RPMI7951 (cell line): ENCODE results near the gene ZSCAN22. TPM values are rescaled to one million over a fixed set of nuclear protein-coding genes. Genes with fewer than 3 reads are reported as not detected.

Experiments
- DNase-seq: peaks from one replicate; pipeline ENCODE4 v3.0.0-alpha.2; 2012; ENCODE audit warnings: low read depth
- total RNA-seq: library from RNA; depleted of rRNA; stranded (reverse); fragments of >200 nt; shearing (Covaris generic); gene quantifications from 2 replicates; pipeline ENCODE4 v1.2.3, GENCODE V29; 2014

Gene ZSCAN22
- total RNA-seq, 1 experiment from 2014 or later, result 4.1 TPM

- DNase-seq, result no peak
Observed at GRCh38 chr19:58351558-58351878, 24.7 kb downstream of the ZSCAN22 start.

- no peak for DNase-seq
Observed at GRCh38 chr19:58351990-58352755, 25.4 kb downstream of the ZSCAN22 start.

GRCh38 chr19:58352760-58353671, 26.2 kb downstream of the ZSCAN22 start, which contains the start of gene A1BG:
A1BG (minus strand) TSS chr19:58353492; CDS start chr19:58353437, 55 bp downstream.
- no peak for DNase-seq

- DNase-seq, result no peak
Observed at GRCh38 chr19:58353717-58354477, 27.1 kb downstream of the ZSCAN22 start.

- no peak for DNase-seq
Observed at GRCh38 chr19:58354478-58355030, 27.8 kb downstream of the ZSCAN22 start.

GRCh38 chr19:58355215-58355796, 28.5 kb downstream of the ZSCAN22 start:
- no peak for DNase-seq

DNA sequence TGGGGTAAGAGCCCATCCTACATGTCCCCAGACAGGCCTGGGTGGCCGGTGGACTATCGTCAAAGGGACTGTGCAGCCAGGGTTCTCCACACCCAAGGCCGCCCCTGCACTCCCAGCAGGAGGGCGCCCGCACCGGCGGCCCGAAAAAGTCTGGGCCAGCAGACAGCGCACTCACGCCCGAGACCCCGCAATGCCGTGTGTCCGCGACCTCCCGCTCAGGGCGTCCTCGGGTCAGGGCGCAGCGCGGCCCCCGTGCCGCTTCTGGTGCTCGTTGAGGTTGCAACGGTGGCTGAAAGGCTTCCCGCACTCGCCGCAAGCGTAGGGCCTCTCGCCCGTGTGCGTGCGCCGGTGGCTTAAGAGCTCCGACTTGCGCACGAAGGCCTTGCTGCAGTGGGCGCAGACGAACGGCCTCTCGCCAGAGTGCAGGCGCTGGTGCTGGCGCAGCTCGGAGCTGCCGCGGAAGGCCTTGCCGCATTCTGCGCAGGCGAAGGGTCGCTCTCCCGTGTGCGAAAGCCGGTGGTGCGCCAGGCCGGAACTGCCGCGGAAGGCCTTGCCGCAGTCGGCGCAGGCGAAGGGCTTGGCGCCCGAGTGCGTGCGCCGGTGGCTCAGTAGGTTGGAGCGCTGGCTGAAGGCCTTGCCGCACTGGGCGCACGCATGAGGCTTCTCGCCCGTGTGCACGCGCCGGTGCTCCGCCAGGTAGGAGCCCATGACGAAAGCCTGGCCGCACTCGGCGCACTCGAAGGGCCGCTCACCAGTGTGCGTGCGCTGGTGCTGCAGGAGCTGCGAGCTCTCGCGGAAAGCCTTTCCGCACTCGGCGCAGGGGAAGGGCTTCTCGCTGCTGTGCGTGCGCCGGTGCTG, 29.3 kb downstream of the ZSCAN22 start:
- no peak for DNase-seq

DNA sequence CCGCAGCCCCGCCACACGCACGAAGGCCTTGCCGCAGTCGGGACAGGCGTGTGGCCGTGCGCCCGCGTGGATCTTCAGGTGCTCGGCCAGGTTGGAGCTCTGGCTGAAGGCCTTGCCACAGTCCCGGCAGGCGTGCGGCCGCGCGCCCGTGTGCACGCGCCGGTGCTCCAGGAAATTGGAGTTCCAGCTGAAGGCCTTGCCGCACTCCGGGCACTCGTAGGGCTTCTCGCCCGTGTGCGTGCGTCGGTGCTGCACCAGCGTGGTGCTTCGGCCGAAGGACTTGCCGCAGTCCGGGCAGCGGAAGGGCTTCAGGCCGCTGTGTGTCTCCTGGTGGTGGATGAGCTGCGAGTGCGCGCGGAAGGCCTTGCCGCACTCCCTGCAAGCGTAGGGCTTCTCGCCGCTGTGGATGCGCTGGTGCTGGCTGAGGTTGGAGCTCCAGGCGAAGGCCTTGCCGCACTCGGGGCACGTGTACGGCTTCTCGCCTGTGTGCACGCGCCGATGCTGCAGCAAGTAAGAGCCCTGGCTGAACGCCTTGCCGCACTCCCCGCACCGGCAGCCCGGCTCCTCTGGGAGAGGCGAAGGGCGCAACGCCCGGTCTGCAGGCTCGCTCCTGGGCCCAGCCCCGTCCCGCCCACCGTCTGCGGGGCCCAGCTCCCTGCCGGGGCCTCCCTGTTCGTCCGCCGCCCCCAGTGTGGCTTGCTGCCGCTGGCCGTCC, 30.1 kb downstream of the ZSCAN22 start:
- peak; percentile 26 for DNase-seq

DNA sequence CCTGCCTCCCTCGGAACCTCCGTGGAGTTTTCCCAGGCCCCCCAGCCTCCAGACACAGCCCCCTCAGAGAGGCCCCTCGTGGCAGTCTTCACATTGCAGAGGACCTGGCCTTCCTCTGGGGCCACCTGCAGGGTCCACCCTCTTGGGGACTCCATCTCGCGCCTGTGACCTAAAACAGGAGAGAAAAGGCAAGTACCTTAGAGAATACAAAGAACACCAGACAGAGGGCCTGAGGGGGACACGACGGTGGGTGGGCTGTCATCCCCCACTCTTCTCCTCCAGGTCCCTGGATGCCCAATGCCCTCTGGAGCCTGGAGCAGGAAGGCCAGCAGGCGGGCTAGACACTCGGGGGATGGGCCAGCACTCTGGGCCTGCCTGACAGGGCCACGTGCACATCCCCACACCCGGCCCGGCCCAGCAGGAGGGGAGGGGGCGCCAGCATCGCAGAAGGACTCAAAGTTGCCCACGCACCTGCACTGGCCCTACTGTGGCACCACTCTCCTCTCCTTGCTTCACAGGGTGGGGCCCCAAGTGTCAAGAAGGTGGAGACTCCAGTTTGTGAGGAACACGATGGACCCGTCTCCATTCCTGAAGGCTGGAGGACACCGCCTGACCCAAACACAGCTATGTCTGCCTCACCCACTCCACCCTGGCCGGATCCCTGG, 30.8 kb downstream of the ZSCAN22 start:
- no peak for DNase-seq

GRCh38 chr19:58361900-58362271, 35.1 kb downstream of the ZSCAN22 start:
- peak; percentile 71 for DNase-seq

DNA sequence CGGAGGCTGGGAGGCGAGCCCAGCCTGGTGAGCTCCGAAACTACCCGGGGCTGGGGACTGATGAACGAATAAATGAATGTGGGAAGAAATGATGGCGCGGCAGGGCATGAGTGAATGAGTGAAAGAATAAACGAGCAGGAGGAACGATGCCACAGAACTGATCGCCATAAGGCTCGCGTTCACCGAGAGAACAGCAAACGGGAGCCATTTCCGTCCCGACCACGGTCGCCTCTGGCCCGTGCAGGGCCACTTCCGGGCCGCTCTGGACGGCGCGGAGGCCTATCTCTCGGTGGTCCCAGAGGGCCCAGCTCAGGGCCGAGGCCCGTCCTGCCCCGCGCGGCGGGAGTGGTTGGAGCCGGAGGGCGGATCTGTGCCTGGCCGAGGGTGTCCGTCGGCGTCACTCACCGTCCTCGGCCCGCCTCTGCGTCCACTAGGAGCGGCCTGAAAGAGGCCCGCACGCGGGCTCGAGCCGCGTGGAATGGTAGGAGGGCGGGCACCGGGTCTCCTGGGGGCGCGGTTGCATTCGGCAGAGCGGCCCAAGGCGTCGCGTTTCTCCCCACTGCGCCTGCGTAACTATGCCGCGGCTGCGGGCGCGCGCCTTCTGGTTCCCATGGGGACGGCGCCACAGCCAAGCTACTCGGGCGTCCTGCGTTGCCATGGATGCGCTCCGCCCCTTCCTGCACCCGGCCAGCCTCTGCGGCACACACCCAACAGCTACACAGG, 35.6 kb downstream of the ZSCAN22 start, which contains the start of gene ZNF497:
Gene ZNF497, minus strand, starts transcription at position 480 of the 723 bp plus-strand sequence. CDS start 5,116 bp downstream, outside the sequence.
- DNase-seq, result peak; percentile 96

DNA sequence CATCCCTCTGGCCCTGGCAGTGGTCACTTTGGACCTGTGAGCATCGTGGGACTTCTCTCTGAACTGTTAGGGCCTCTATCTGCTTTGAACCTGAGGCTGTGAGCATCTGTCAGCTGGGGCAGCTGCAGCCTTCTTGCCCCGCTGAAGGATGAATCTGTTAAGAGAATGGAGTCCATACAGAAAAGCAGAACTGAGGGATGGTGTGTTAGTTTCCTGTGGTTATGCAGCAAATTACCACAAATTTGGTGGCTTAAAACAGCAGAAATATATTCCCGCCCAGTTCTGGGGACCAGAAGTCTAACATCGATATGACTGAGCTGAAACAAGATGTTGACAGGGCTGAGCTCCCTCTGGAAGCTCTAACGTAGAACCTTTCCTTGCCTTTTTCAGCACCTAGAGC, 37.4 kb downstream of the ZSCAN22 start:
- DNase-seq, result no peak

DNA sequence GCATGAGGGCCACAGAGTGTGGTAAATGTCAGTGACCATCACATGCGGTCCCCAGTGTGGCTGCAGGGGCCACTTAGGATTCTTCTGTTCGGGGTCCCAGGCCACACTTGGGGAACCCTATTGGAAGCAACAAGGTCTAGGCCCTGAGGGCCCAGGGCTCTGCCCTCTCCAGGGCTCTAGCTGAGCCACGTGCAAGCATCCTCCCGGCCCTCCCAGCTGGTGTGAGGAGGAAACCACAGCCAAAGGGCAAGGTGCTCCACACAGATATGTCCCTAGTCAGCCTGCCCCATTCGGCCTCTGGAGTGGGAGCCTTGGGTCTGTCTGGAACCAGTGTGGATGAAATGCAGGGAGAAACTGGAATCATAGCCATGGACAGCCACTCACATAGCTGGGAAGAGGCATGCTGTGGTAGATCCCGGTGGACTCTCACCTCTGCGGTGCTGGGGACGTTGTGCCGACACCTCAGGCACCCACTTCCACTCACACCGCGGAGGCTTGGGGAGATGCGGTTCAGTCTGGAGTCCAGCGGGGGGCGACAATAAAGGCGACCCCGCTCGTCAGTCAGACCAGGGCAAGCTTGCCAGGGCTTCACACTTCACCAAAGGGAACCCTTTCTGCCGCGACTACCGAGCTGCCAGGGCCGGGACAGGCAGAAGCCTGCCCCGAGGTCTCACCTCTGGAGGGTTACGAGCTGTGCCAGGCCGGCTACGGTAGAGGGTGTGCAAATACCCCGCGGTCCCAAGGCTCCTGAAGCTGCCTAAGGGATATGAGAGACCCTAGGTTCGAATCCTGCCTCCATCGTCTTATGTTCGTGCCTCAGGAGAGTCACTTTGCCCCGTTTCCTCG, 40.0 kb downstream of the ZSCAN22 start:
- no peak for DNase-seq

GRCh38 chr19:58367698-58368454, 41.1 kb downstream of the ZSCAN22 start:
- DNase-seq, result no peak

DNA sequence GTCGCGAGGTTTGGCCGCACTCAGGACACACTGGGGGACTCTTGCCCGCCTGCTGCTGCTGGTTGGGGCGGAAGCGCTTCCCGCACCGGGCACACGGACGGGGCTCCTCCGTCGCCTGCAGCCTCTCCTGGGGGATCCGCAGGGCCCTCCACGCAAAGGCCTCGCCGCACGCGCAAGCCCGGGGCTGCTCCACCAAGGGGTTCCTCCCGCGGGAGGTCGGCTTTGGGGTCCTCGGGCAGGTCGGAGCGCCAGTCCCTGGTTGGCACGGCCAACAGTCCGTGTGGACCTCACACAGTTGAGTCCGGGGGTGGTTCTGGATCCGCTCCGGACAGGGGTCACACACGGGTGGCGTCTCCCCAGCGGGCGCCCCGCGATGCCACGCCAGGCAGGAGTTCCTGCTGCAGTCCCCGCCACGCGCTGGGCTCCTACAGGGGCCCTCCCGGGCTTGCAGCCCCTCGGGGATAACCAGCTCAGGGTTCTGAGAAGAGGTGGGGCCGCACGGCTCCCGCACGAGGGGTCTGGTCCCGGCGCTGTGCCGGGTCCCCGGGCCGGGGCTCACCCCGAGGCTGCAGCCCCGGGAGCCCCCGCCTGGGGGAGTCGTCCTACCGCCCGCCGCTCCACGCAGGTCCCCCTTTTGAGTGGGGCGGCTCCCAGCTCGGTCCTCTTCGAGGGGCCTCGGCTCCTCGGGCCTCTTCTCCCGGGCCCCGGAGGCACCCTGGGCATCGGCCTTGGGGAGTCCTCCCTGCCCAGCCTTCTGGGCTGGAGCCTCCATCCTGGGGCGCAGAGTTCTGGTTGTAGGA, 42.0 kb downstream of the ZSCAN22 start:
- DNase-seq, result no peak
